Panc1 (cell line): ENCODE results near the gene RLN3.

ENCODE experiments used
- TF ChIP-seq, protein P1 (sequence below): fragments of 450-650 bp; IDR thresholded peaks from 2 replicates; pipeline ENCODE4 v1.5.1; 2017; ENCODE audit warnings: mild to moderate bottlenecking
- TF ChIP-seq, protein P2 (sequence below), 2 experiments: IDR thresholded peaks; 2 replicates each; pipeline ENCODE4 v1.6.1; 2011 to 2012; ENCODE audit warnings: low read depth in 2 of 2, control low read depth in 1 of 2, low read length in 1 of 2, mild to moderate bottlenecking in 1 of 2, moderate library complexity in 1 of 2; ENCODE audit not compliant: insufficient read depth in 1 of 2

DNA sequence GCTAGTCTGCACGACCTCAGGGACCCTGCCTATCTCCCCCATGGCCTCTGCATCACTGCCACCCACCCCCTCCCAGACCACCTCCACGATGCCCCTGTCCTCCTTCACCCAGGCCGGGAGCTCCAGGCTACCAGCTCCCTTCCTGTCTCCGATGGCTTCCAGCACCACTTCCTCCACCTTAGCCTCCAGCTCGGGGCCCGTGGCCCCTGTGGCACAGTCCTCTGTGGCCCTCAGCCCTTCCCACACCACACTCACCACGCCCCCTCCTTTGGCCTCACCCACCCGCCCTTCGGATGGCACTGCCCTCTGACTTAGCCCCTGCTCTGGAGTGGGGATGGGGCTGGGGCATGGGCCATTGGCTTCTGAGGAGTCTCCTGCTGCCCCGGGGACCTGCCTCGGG is 26.8 kb downstream of the RLN3 start:
- TF ChIP-seq, protein P1, sequence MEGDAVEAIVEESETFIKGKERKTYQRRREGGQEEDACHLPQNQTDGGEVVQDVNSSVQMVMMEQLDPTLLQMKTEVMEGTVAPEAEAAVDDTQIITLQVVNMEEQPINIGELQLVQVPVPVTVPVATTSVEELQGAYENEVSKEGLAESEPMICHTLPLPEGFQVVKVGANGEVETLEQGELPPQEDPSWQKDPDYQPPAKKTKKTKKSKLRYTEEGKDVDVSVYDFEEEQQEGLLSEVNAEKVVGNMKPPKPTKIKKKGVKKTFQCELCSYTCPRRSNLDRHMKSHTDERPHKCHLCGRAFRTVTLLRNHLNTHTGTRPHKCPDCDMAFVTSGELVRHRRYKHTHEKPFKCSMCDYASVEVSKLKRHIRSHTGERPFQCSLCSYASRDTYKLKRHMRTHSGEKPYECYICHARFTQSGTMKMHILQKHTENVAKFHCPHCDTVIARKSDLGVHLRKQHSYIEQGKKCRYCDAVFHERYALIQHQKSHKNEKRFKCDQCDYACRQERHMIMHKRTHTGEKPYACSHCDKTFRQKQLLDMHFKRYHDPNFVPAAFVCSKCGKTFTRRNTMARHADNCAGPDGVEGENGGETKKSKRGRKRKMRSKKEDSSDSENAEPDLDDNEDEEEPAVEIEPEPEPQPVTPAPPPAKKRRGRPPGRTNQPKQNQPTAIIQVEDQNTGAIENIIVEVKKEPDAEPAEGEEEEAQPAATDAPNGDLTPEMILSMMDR, result no peak
- TF ChIP-seq, protein P2, sequence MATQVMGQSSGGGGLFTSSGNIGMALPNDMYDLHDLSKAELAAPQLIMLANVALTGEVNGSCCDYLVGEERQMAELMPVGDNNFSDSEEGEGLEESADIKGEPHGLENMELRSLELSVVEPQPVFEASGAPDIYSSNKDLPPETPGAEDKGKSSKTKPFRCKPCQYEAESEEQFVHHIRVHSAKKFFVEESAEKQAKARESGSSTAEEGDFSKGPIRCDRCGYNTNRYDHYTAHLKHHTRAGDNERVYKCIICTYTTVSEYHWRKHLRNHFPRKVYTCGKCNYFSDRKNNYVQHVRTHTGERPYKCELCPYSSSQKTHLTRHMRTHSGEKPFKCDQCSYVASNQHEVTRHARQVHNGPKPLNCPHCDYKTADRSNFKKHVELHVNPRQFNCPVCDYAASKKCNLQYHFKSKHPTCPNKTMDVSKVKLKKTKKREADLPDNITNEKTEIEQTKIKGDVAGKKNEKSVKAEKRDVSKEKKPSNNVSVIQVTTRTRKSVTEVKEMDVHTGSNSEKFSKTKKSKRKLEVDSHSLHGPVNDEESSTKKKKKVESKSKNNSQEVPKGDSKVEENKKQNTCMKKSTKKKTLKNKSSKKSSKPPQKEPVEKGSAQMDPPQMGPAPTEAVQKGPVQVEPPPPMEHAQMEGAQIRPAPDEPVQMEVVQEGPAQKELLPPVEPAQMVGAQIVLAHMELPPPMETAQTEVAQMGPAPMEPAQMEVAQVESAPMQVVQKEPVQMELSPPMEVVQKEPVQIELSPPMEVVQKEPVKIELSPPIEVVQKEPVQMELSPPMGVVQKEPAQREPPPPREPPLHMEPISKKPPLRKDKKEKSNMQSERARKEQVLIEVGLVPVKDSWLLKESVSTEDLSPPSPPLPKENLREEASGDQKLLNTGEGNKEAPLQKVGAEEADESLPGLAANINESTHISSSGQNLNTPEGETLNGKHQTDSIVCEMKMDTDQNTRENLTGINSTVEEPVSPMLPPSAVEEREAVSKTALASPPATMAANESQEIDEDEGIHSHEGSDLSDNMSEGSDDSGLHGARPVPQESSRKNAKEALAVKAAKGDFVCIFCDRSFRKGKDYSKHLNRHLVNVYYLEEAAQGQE (IDR thresholded peaks at IDR 0.05; ENCODE audit: insufficient read depth in 1 of 2, low read depth in 2 of 2, low read length in 1 of 2), result no peak
